Osteoblast (primary cell): ENCODE measurements around the gene VPS52. TPM values are rescaled to one million over a fixed set of nuclear protein-coding genes. Genes with fewer than 3 reads are reported as not detected.

Experiments used
- DNase-seq: peaks from one replicate; pipeline ENCODE4 v3.0.0; 2011; ENCODE audit warnings: low spot score, mixed read lengths; ENCODE audit not compliant: insufficient read length; ENCODE audit errors: missing footprints
- H2AFZ ChIP-seq: 2 replicates; pipeline ENCODE4 v1.6.0; 2011; ENCODE audit warnings: mild to moderate bottlenecking, low read length
- H3K27ac ChIP-seq: 2 replicates; pipeline ENCODE4 v1.5.1; 2011; ENCODE audit warnings: mild to moderate bottlenecking, low read depth, low read length, moderate library complexity
- H3K27me3 ChIP-seq: 2 replicates; pipeline ENCODE4 v1.6.0; 2012; ENCODE audit warnings: mild to moderate bottlenecking, control low read depth, inconsistent platforms, low read length, moderate library complexity; ENCODE audit not compliant: insufficient read depth
- H3K36me3 ChIP-seq: 2 replicates; pipeline ENCODE4 v1.5.1; 2011; ENCODE audit warnings: mild to moderate bottlenecking, low read length, control low read depth, moderate library complexity; ENCODE audit not compliant: insufficient read depth
- H3K4me1 ChIP-seq: 2 replicates; pipeline ENCODE4 v1.5.1; 2011; ENCODE audit warnings: mild to moderate bottlenecking, low read length, control low read depth, moderate library complexity; ENCODE audit not compliant: insufficient read depth
- H3K4me2 ChIP-seq: 2 replicates; pipeline ENCODE4 v1.6.0; 2011; ENCODE audit warnings: mild to moderate bottlenecking, low read length; ENCODE audit not compliant: insufficient read depth
- H3K4me3 ChIP-seq: fragments of 200-600 bp; sonication (generic); 3 replicates; pipeline ENCODE4 v1.5.1; 2012; ENCODE audit warnings: mild to moderate bottlenecking, low read length, inconsistent platforms; ENCODE audit not compliant: insufficient read depth
- H3K79me2 ChIP-seq: 2 replicates; pipeline ENCODE4 v1.6.0; 2012; ENCODE audit warnings: mild to moderate bottlenecking, low read length, control low read depth, inconsistent platforms; ENCODE audit not compliant: insufficient read depth
- H3K9me3 ChIP-seq: 2 replicates; pipeline ENCODE4 v1.5.1; 2011; ENCODE audit warnings: low read depth, low read length, control low read depth
- H4K20me1 ChIP-seq: 2 replicates; pipeline ENCODE4 v1.6.0; 2012; ENCODE audit warnings: mild to moderate bottlenecking, low read length, control low read depth; ENCODE audit not compliant: insufficient read depth
- CTCF ChIP-seq: IDR thresholded peaks from 2 replicates; pipeline ENCODE4 v1.5.1; 2011; ENCODE audit warnings: mild to moderate bottlenecking, low read depth, low read length, moderate library complexity; ENCODE audit errors: extremely low read depth
- small RNA-seq: library from RNA; depleted of rRNA; stranded (forward); fragments of <200 nt; gene quantifications from one replicate; pipeline ENCODE3, GENCODE V24; 2012
- total RNA-seq: library from RNA; depleted of rRNA; stranded (reverse); fragments of >200 nt; gene quantifications from 2 replicates; pipeline ENCODE4 v1.2.3, GENCODE V29; 2012

The VPS52 gene
- total RNA-seq, 1 donor, result 42.7 TPM

GRCh38 chr6:33201935-33202334, 69.7 kb downstream of the VPS52 start:
- peak overlapping the region; percentile 98 for H3K27ac ChIP-seq

GRCh38 chr6:33201147-33201545, 70.5 kb downstream of the VPS52 start:
- no peak for TF ChIP-seq CTCF
- H3K79me2 ChIP-seq, result peaks cover 67% of the 10 kb centered on the region
- peaks cover 57% of the 10 kb centered on the region for H4K20me1 ChIP-seq

More at GRCh38 chr6:33201935-33202334, 69.7 kb downstream of the VPS52 start:
- peaks cover 67% of the 10 kb centered on the region for H3K4me1 ChIP-seq
- H3K79me2 ChIP-seq, result peaks cover 66% of the 10 kb centered on the region
- DNase-seq, result peak; percentile 71
- peaks cover 51% of the 10 kb centered on the region for H4K20me1 ChIP-seq
- TF ChIP-seq CTCF, result no peak
- no peaks in the 10 kb centered on the region for H3K9me3 ChIP-seq
- peak overlapping the region; percentile 99 for H3K4me2 ChIP-seq
- H2AFZ ChIP-seq, result no peak overlapping the region
- H3K4me3 ChIP-seq, result peak overlapping the region; percentile 81
- no peaks in the 10 kb centered on the region for H3K27me3 ChIP-seq
- peaks cover 33% of the 10 kb centered on the region for H3K36me3 ChIP-seq

More at GRCh38 chr6:33201147-33201545, 70.5 kb downstream of the VPS52 start:
- Histone ChIP-seq H3K4me3 (peak overlapping the region; percentile 81), H3K9me3 (no peaks in the 10 kb centered on the region), H3K36me3 (peaks cover 41% of the 10 kb centered on the region), H3K27me3 (no peaks in the 10 kb centered on the region), H2AFZ (peak overlapping the region; percentile 89), H3K27ac (peak overlapping the region; percentile 98), H3K4me1 (peaks cover 59% of the 10 kb centered on the region), H3K4me2 (peak overlapping the region; percentile 99)
- peak; percentile 90 for DNase-seq

Small RNA genes lying within 50 kb of the gene (small RNA-seq; reads per million reads assigned to genes)
- 2.0 reads per million, percentile 65 among the genes with 10 or more reads in this experiment for gene MIR219A1

Other genes with a start within 250 kb of the VPS52 start
- 5.4 and 30.4 TPM in 2 replicates for gene HLA-DPA1, start 198.2 kb downstream of the VPS52 start, total RNA-seq
- gene HLA-DPB1, start 195.9 kb downstream of the VPS52 start, total RNA-seq, result 8.7 and 12.4 TPM in 2 replicates
- gene COL11A2, start 79.4 kb downstream of the VPS52 start, total RNA-seq, result 1.8 TPM in 2 replicates
- 19.2 and 20.9 TPM in 2 replicates for gene RXRB, start 71.2 kb downstream of the VPS52 start, total RNA-seq
- 108 and 109 TPM in 2 replicates for gene SLC39A7, start 71.0 kb downstream of the VPS52 start, total RNA-seq
- gene HSD17B8, start 67.2 kb downstream of the VPS52 start, total RNA-seq, result 2.7 and 3.3 TPM in 2 replicates
- gene RING1, start 63.4 kb downstream of the VPS52 start, total RNA-seq, result 34.0 and 34.2 TPM in 2 replicates
- 1,994 and 2,278 TPM in 2 replicates for gene RPS18, start 199 bp upstream of the VPS52 start, total RNA-seq
- gene B3GALT4, start 5.2 kb upstream of the VPS52 start, total RNA-seq, result 3.8 and 4.3 TPM in 2 replicates
- 85.7 and 86.9 TPM in 2 replicates for gene WDR46, start 17.4 kb upstream of the VPS52 start, total RNA-seq
- gene PFDN6, start 17.7 kb upstream of the VPS52 start, total RNA-seq, result 14.1 and 15.9 TPM in 2 replicates
- gene RGL2, start 27.1 kb upstream of the VPS52 start, total RNA-seq, result 33.9 and 35.5 TPM in 2 replicates
- gene TAPBP, start 42.2 kb upstream of the VPS52 start, total RNA-seq, result 90.2 and 92.6 TPM in 2 replicates
- 18.6 and 19.5 TPM in 2 replicates for gene ZBTB22, start 45.9 kb upstream of the VPS52 start, total RNA-seq
- 32.7 and 39.4 TPM in 2 replicates for gene DAXX, start 51.1 kb upstream of the VPS52 start, total RNA-seq
- 3.2 and 4.0 TPM in 2 replicates for gene KIFC1, start 119.9 kb upstream of the VPS52 start, total RNA-seq
- gene PHF1, start 139.1 kb upstream of the VPS52 start, total RNA-seq, result 25.9 and 30.8 TPM in 2 replicates
- 89.3 and 122 TPM in 2 replicates for gene CUTA, start 146.2 kb upstream of the VPS52 start, total RNA-seq
- 6.9 and 8.8 TPM in 2 replicates for gene SYNGAP1, start 148.2 kb upstream of the VPS52 start, total RNA-seq
- gene ZBTB9, start 182.7 kb upstream of the VPS52 start, total RNA-seq, result 4.1 and 4.7 TPM in 2 replicates